LHCN-M2 (cell line): Measurements from ENCODE around the gene GP1BA. TPM values are rescaled to one million over a fixed set of nuclear protein-coding genes. Genes with fewer than 3 reads are reported as not detected.

Experiments
- DNase-seq: peaks from one replicate; pipeline ENCODE4 v3.0.0-alpha.2; 2012; ENCODE audit warnings: low read depth
- polyA plus RNA-seq: library from polyadenylated mRNA; unstranded; fragments of >200 nt; gene quantifications from one replicate; pipeline ENCODE4 v1.2.1, GENCODE V29; 2012; ENCODE audit warnings: missing spikeins
- total RNA-seq: library from RNA; depleted of rRNA; stranded (reverse); fragments of >200 nt; gene quantifications from 2 replicates; pipeline ENCODE4 v1.2.3, GENCODE V29; 2014; rRNA removed

Gene GP1BA
- not detected in 2 replicates for total RNA-seq
- 0.21 TPM for polyA plus RNA-seq

DNA sequence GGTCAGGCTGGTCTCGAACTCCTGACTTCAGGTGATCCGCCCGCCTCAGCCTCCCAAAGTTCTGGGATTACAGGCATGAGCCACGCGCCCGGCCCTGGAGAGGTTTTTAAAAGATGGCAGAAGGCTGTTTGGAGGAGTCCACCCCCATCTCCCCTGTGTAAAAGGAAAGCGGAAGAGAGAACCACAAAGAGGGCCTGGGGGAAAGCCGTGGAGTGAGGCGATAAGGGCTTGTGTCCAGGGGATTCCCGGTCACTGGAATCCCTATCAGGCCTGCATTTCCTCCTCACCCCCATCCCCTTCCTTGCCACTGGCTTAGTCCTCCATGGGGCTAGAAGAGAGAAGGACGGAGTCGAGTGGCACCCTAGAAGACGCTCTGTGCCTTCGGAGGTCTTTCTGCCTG lies at the start of gene GP1BA:
Gene GP1BA, plus strand, starts transcription at position 315 of the 400 bp plus-strand sequence. CDS start 328 bp downstream, outside the sequence.
- no peak for DNase-seq

GRCh38 chr17:4884489-4884888 lies 47.6 kb upstream of the GP1BA start:
- DNase-seq: no peak

- no peak for DNase-seq
Observed at GRCh38 chr17:4886830-4887229, 45.2 kb upstream of the GP1BA start.

DNA sequence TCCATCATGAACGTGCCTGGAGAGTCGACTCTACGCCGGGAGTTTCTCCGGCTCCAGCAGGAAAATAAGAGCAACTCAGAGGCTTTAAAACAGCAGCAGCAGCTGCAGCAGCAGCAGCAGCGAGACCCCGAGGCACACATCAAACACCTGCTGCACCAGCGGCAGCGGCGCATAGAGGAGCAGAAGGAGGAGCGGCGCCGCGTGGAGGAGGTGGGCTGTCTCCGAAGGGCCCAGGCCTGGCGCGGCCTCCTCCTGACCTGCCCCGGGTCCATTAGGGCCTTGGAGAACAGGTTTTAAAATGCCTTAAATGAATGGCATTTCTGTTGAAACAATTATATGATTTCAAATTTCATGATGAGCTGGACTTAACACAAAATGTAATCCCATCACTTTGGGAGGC lies 44.5 kb upstream of the GP1BA start:
- no peak for DNase-seq

DNA sequence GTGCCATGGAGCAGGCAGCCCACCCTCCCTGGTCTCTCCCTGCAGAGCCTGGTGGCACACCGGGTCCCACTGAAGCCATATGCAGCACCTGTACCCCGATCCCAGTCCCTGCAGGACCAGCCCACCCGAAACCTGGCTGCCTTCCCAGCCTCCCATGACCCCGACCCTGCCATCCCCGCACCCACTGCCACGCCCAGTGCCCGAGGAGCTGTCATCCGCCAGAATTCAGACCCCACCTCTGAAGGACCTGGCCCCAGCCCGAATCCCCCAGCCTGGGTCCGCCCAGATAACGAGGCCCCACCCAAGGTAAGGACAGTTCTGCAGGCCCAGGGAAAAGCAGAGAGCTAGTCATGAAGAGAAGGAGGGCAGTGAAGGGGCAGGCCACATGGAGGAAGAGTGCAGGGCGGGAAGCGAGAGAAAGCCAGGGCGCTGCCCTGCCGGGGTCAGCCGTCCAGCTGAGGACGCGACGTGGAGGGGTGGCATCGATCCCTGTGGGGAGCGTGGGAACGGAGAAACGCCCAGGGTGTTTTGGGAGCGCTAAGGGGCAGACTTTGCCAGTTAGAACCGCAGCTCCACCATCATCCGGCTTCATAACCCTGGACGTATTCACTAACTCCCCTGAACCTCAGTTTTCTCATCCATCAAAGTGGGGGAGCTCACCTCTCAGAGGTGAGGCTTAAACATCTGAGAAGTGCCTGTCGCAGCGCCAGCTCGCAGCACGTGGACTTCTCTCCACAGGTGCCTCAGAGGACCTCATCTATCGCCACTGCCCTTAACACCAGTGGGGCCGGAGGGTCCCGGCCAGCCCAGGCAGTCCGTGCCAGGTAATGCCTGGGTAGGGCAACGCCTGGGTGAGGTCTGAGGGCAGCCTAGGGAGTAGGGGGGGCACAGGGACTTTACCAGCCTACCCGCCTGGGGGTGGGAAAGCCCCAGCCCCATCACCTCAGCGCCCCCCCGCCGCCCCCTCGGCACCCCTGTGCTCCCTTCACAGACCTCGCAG lies 40.4 kb upstream of the GP1BA start:
- no peak for DNase-seq

DNA sequence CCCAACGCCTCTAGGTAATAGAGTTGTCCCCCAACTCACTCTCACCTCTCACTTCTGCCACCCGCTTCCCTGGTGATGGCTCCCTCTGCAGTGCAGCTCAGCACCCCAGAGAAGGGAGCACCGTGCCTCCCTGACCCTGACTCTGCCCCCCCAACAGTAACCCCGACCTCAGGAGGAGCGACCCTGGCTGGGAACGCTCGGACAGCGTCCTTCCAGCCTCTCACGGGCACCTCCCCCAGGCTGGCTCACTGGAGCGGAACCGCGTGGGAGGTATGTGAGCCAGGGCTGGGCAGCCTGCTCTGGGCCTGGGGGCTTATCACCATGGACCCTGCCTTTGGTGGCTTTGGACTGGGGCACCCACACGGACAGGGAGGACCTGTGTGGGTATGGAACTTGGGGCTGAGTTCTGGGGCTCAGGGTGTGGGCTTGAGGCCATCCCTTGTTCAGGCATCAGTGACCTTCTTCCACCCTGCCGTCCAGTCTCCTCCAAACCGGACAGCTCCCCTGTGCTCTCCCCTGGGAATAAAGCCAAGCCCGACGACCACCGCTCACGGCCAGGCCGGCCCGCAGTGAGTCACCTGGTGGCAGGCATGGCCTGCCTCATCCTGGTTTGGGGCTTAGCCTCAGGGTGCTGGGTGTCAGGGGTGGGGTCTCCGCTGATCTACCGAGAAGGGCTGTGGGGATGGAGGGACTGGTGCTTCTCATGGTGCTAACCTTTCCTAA lies 39.4 kb upstream of the GP1BA start:
- DNase-seq: no peak

GRCh38 chr17:4893272-4893671 lies 38.8 kb upstream of the GP1BA start:
- DNase-seq: no peak

DNA sequence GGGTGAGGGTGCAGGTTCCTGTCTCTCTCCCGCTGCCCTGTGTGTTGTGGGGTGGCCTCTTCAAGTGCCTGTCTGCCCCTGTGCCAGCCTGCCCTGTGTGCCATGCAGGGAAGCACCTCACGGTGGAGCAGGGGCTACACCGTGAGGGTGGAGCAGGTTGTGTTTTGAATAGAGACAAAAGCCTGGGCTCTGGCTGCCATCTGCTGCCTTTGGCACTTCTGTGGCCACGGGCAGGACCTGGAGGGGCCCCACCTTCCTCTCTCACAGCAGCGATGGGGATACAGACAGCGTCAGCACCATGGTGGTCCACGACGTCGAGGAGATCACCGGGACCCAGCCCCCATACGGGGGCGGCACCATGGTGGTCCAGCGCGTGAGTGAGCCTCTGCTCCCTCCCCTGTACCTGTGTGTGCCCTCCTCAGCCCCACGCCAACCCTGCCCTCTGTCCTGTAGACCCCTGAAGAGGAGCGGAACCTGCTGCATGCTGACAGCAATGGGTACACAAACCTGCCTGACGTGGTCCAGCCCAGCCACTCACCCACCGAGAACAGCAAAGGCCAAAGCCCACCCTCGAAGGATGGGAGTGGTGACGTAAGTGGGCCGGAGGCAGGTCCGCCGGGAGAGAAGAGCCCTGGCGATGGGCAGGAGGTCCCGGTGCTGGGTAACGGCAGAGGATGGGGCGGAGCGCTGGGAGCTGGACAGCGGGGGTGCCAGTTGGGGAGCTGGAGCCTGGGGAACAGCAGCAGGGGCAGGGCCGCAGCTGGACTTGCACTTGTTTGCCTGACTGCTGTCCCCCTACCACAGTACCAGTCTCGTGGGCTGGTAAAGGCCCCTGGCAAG lies 38.1 kb upstream of the GP1BA start:
- no peak for DNase-seq

DNA sequence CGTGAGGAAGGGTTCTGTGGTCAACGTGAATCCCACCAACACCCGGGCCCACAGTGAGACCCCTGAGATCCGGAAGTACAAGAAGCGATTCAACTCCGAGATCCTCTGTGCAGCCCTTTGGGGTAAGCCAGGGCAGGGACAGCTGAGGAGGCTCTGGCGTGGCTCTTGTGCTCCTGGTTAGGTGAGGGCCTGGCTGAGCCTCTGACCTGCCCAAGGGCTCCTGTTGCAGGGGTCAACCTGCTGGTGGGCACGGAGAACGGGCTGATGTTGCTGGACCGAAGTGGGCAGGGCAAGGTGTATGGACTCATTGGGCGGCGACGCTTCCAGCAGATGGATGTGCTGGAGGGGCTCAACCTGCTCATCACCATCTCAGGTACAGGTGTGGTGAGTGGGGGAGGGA lies 37.0 kb upstream of the GP1BA start:
- DNase-seq: no peak

DNA sequence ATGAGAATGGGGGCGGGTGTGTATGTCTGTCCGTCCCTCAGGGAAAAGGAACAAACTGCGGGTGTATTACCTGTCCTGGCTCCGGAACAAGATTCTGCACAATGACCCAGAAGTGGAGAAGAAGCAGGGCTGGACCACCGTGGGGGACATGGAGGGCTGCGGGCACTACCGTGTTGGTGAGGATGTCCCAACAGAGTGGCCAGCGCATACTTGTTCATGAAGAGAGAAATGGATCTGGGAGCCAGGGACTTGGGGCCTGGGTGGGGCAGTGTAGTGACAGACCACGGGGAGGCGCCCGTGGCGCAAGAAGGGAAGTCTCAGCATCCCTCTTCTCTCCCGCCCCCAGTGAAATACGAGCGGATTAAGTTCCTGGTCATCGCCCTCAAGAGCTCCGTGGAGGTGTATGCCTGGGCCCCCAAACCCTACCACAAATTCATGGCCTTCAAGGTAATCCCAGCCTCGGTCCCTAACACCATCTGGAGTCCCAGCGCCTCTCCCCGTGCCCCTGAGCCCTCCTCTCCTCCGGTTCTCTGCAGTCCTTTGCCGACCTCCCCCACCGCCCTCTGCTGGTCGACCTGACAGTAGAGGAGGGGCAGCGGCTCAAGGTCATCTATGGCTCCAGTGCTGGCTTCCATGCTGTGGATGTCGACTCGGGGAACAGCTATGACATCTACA lies 36.3 kb upstream of the GP1BA start:
- no peak for DNase-seq

- no peak for DNase-seq
Observed at GRCh38 chr17:4896332-4897197, 35.5 kb upstream of the GP1BA start.

- DNase-seq: no peak
Observed at GRCh38 chr17:4897198-4897687, 34.8 kb upstream of the GP1BA start.

DNA sequence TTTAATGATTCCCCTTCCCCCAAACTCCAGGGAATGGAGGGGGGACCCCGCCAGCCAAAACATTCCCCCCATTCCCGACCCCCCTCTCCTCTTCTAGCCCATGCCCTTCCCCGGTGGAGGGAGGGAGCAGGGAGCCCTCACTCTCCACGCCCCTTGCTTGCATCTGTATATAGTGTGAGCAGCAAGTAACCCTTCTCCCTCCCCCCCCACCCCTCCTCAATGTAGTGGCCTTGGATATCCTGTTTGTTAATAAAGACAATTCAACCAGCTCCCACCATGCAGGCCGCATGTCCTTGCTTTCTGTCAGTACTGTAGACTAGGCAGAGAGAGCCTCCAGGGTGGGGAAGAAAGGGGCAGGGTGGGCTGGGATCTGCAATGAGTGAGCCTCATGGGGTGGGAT lies 34.3 kb upstream of the GP1BA start:
- no peak for DNase-seq

DNA sequence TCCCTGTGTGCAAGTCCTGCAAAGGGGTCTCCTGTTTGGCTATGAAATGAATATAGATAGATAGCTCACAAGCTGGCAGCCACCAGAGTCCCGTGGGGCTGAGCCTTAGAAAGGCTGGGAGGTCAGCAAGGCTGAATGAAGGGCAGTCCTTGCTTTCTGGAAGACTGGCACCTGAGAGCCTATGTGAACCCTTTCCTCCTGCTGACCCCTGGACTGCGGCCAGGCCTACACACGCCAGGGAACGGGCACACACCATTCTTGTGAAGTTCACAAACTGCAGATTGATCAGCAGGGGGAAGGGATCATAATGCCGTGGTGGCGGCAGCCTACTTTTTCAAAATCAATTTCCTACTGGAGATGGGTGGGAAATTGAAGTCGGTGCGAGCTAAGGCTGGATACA lies 33.7 kb upstream of the GP1BA start:
- DNase-seq: no peak

DNA sequence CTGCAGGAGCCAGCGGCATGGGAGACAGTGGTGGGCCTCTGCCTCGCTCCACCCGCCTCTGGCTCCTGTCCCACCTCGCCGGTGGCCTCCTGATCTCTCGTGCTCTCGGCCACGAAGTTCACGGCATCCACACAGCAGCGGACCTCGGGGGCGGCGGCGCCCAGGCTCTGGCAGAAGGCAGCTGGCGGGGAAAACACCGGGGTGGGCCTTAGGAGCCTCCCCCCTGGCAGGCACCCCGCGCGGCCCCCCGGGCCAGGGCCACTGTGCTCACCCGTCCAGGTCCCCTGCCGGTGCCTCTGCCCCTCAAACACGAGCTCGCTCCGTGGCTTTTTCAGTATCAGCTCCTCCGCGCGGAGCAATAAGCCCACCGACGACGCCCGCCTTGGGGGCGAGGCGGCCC lies 33.1 kb upstream of the GP1BA start:
- no peak for DNase-seq

DNA sequence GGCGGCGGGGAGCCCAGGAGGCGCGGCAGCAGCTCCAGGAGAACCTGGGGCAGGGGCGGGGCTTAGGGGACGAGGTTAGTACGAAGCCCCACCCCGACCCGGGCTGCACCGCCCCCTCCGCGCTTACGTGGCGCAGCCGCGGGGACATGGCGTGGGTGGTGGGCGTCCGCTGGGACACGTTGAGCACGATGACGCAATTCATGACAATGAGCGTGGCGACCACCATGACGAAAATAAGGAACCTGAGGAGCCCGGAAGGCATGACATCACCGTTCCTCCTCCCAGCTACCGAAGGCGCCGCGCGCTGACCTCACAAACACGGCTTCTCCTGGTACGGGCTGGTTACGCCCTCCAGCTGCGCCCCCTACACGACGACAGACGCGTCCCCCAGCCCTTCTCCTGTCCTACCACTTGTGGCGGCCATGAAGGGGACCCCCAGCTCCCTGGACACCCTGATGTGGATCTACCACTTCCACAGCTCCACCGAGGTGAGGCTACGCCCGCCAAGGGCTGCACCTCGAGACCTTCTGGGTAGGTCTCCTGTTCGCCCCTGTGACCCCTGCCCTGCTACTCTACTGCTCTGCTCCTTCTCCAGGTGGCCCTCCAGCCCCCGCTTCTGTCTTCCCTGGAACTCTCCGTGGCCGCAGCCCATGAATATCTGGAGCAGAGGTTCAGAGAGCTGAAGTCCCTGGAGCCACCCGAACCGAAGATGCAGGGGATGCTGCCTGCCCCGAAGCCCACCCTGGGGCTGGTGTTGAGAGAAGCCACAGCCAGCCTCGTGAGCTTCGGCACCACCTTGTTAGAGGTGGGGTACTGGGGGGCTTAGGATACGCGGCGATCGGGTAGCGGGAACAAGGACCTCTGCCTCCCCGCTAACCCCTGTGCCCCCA lies 32.5 kb upstream of the GP1BA start, which contains the start of gene C17orf107:
Gene C17orf107, plus strand, starts transcription at position 196 of the 890 bp plus-strand sequence. Its CDS starts 227 bp downstream, at position 423.
- no peak for DNase-seq

DNA sequence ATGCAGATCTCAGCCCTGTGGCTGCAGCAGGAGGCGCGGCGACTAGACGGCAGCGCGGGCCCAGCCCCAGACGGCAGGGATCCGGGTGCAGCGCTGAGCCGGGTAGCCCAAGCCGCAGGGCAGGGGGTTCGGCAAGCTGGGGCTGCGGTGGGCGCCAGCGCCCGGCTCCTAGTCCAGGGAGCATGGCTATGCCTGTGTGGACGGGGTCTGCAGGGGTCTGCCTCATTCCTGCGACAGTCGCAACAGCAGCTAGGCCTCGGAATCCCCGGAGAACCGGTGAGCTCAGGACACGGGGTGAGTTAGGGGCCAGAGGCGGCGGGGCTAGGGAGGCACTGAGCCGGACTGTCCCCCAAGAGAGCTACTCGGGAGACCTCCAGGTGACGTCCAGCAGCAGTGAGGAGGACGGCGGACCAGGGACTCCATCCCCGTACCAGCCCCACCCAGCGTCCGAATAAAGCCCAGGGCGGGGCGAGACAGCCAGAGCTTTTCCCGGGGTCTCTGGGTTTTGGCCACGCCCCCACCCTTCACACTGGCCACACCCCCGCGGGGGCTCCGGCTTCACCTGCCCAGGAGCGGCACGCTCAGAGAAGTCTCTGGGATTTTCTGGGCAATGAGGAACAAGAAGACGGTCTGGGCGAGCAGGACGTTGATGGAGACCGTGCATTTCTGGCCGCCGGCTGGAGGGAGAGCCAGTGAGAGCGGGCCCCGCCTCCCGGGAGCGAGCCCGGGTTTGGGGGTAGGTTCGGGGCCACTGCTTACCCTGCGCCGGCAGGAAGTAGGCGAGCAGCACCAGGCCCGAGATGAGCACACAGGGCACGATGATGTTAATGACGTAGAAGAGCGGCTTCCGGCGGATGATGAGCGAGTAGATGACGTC lies 31.6 kb upstream of the GP1BA start:
- DNase-seq: no peak
